T-helper 2 cell treated with Interferon-gamma antibody and Interleukin-4, amounts not matched to agents 5 μg/mL and 100 μg/mL, for 36 hours (primary cell): ENCODE results near the gene SUSD3.

Experiments
- DNase-seq: peaks from one replicate; pipeline ENCODE4 v3.0.0; 2021; ENCODE audit warnings: low spot score
- H3K27ac Mint-ChIP-seq: one replicate; pipeline ENCODE4 v1.8.0; 2021; ENCODE audit warnings: mild to moderate bottlenecking, mixed read lengths
- H3K27me3 Mint-ChIP-seq: one replicate; pipeline ENCODE4 v1.8.0; 2021; ENCODE audit warnings: low read depth, mixed read lengths
- H3K36me3 Mint-ChIP-seq: one replicate; pipeline ENCODE4 v1.8.0; 2021; ENCODE audit warnings: low read depth, mixed read lengths
- H3K4me1 Mint-ChIP-seq: one replicate; pipeline ENCODE4 v1.8.0; 2021; ENCODE audit warnings: low read depth, mixed read lengths
- H3K4me3 Mint-ChIP-seq: one replicate; pipeline ENCODE4 v1.8.0; 2022; ENCODE audit warnings: mild to moderate bottlenecking, moderate library complexity, mixed read lengths
- H3K9me3 Mint-ChIP-seq: one replicate; pipeline ENCODE4 v1.8.0; 2021; ENCODE audit warnings: mixed read lengths

Gene SUSD3

GRCh38 chr9:93125331-93125894 lies 66.9 kb downstream of the SUSD3 start:
- peaks cover 16% of the 10 kb centered on the region for H3K4me1 Mint-ChIP-seq

GRCh38 chr9:93126151-93126781 lies 67.8 kb downstream of the SUSD3 start:
- no peaks in the 10 kb centered on the region for H3K9me3 Mint-ChIP-seq
- peak overlapping the region; percentile 48 for H3K4me3 Mint-ChIP-seq
- peak overlapping the region; percentile 82 for H3K27ac Mint-ChIP-seq
- H3K27me3 Mint-ChIP-seq, result no peaks in the 10 kb centered on the region
- peaks cover 16% of the 10 kb centered on the region for H3K4me1 Mint-ChIP-seq
- peaks cover 6% of the 10 kb centered on the region for H3K36me3 Mint-ChIP-seq
- DNase-seq, result no peak

More at GRCh38 chr9:93125331-93125894, 66.9 kb downstream of the SUSD3 start:
- Mint-ChIP-seq H3K27me3 (no peaks in the 10 kb centered on the region), H3K4me3 (no peak overlapping the region), H3K27ac (peak overlapping the region; percentile 82), H3K9me3 (no peaks in the 10 kb centered on the region), H3K36me3 (peaks cover 6% of the 10 kb centered on the region)
- no peak for DNase-seq

- Mint-ChIP-seq H3K4me3 (peak overlapping the region; percentile 36), H3K27me3 (no peaks in the 10 kb centered on the region), H3K4me1 (peaks cover 19% of the 10 kb centered on the region), H3K9me3 (no peaks in the 10 kb centered on the region), H3K27ac (peak overlapping the region; percentile 60), H3K36me3 (peaks cover 5% of the 10 kb centered on the region)
- no peak for DNase-seq
Measured at GRCh38 chr9:93126825-93127368, 68.4 kb downstream of the SUSD3 start.

- peak overlapping the region; percentile 36 for H3K4me3 Mint-ChIP-seq
- peaks cover 22% of the 10 kb centered on the region for H3K4me1 Mint-ChIP-seq
- no peak for DNase-seq
- H3K27ac Mint-ChIP-seq, result peak overlapping the region; percentile 60
- no peaks in the 10 kb centered on the region for H3K9me3 Mint-ChIP-seq
- H3K27me3 Mint-ChIP-seq, result no peaks in the 10 kb centered on the region
- peaks cover 5% of the 10 kb centered on the region for H3K36me3 Mint-ChIP-seq
Measured at GRCh38 chr9:93127395-93127911, 69.0 kb downstream of the SUSD3 start.

- no peaks in the 10 kb centered on the region for H3K9me3 Mint-ChIP-seq
- DNase-seq, result no peak
- H3K27me3 Mint-ChIP-seq, result no peaks in the 10 kb centered on the region
- H3K36me3 Mint-ChIP-seq, result peaks cover 4% of the 10 kb centered on the region
- H3K4me3 Mint-ChIP-seq, result no peak overlapping the region
- H3K4me1 Mint-ChIP-seq, result peaks cover 29% of the 10 kb centered on the region
- peak overlapping the region; percentile 39 for H3K27ac Mint-ChIP-seq
Measured at GRCh38 chr9:93128011-93128714, 69.7 kb downstream of the SUSD3 start.

- no peaks in the 10 kb centered on the region for H3K27me3 Mint-ChIP-seq
- peak overlapping the region; percentile 39 for H3K27ac Mint-ChIP-seq
- H3K4me1 Mint-ChIP-seq, result peaks cover 29% of the 10 kb centered on the region
- DNase-seq, result no peak
- H3K9me3 Mint-ChIP-seq, result no peaks in the 10 kb centered on the region
- no peak overlapping the region for H3K4me3 Mint-ChIP-seq
- peaks cover 4% of the 10 kb centered on the region for H3K36me3 Mint-ChIP-seq
Measured at GRCh38 chr9:93128715-93129224, 70.3 kb downstream of the SUSD3 start.

- no peak for DNase-seq
- Mint-ChIP-seq H3K27me3 (no peaks in the 10 kb centered on the region), H3K27ac (no peak overlapping the region), H3K4me1 (peaks cover 29% of the 10 kb centered on the region), H3K9me3 (no peaks in the 10 kb centered on the region), H3K4me3 (no peak overlapping the region), H3K36me3 (peaks cover 1% of the 10 kb centered on the region)
Measured at GRCh38 chr9:93129286-93129685, 70.8 kb downstream of the SUSD3 start.

- H3K36me3 Mint-ChIP-seq, result no peaks in the 10 kb centered on the region
- DNase-seq, result no peak
- no peak overlapping the region for H3K4me3 Mint-ChIP-seq
- no peak overlapping the region for H3K27ac Mint-ChIP-seq
- no peaks in the 10 kb centered on the region for H3K27me3 Mint-ChIP-seq
- no peaks in the 10 kb centered on the region for H3K9me3 Mint-ChIP-seq
- H3K4me1 Mint-ChIP-seq, result peaks cover 35% of the 10 kb centered on the region
Measured at GRCh38 chr9:93129691-93130500, 71.4 kb downstream of the SUSD3 start.

- no peak overlapping the region for H3K4me3 Mint-ChIP-seq
Measured at GRCh38 chr9:93130861-93131481, 72.5 kb downstream of the SUSD3 start.

GRCh38 chr9:93131599-93132286 lies 73.2 kb downstream of the SUSD3 start:
- Mint-ChIP-seq H3K4me1 (peaks cover 31% of the 10 kb centered on the region), H3K9me3 (no peaks in the 10 kb centered on the region), H3K4me3 (peak overlapping the region; percentile 89), H3K27me3 (no peaks in the 10 kb centered on the region), H3K36me3 (no peaks in the 10 kb centered on the region), H3K27ac (peak overlapping the region; percentile 47)
- no peak for DNase-seq

More at GRCh38 chr9:93130861-93131481, 72.5 kb downstream of the SUSD3 start:
- Mint-ChIP-seq H3K27me3 (no peaks in the 10 kb centered on the region), H3K4me1 (peaks cover 35% of the 10 kb centered on the region), H3K9me3 (no peaks in the 10 kb centered on the region), H3K36me3 (no peaks in the 10 kb centered on the region), H3K27ac (no peak overlapping the region)
- DNase-seq, result no peak

- Mint-ChIP-seq H3K4me3 (peak overlapping the region; percentile 89), H3K9me3 (no peaks in the 10 kb centered on the region), H3K27me3 (no peaks in the 10 kb centered on the region), H3K4me1 (peaks cover 26% of the 10 kb centered on the region), H3K27ac (peak overlapping the region; percentile 83), H3K36me3 (no peaks in the 10 kb centered on the region)
- no peak for DNase-seq
Measured at GRCh38 chr9:93132287-93132927, 73.9 kb downstream of the SUSD3 start.

- no peaks in the 10 kb centered on the region for H3K27me3 Mint-ChIP-seq
- peaks cover 26% of the 10 kb centered on the region for H3K4me1 Mint-ChIP-seq
- H3K9me3 Mint-ChIP-seq, result no peaks in the 10 kb centered on the region
- peak overlapping the region; percentile 89 for H3K4me3 Mint-ChIP-seq
- H3K36me3 Mint-ChIP-seq, result no peaks in the 10 kb centered on the region
- no peak for DNase-seq
- peak overlapping the region; percentile 83 for H3K27ac Mint-ChIP-seq
Measured at GRCh38 chr9:93132946-93133680, 74.6 kb downstream of the SUSD3 start.
